CD4-positive, alpha-beta T cell treated with Interleukin-17A for 1 hour (primary cell): ENCODE data around the gene TMEM97.

ENCODE experiments used
- DNase-seq: peaks from one replicate; pipeline ENCODE4 v3.0.0-alpha.2; 2020

Gene TMEM97

GRCh38 chr17:28367641-28368305 is 48.8 kb downstream of the TMEM97 start:
- DNase-seq: no peak

GRCh38 chr17:28368306-28368831 is 49.4 kb downstream of the TMEM97 start:
- no peak for DNase-seq

DNA sequence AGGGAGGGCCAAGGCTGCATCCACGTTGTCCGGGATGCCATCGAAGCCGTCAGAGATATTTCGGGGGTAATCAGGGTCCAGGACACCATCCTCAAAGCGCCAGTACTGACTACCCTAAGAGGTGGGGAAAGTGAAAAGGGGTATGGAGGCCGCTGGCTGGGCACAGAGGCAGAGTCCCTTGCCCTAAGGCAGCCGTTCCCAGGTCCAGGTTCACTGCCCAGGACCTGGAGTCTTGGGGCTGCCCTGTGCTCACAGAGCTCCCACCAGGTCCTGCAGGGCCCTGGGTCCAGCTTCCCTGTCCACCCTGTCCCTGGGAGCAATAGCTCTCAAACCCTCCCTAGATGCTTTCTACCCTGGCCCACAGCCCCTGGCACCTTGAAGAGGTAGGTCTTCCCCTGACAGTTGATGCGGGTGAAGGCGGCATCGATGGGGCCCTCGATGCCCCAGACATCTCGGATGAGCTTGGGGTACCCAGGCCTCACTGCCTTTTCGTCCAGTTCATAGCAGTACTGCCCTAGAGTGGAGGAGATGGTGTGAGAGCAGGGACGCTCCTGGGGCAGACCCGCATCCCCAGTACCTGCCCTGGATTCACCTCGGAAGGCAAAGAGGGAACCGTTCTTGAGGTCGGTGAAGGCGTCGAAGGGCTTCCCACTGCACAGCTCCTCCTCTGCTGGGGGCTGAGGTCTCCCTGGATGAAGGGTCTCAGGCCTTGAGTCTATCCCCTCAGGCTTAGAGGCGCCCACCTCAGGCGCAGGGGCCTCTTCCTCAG is 50.1 kb downstream of the TMEM97 start:
- no peak for DNase-seq

- DNase-seq: no peak
Measured at GRCh38 chr17:28369684-28370034, 50.7 kb downstream of the TMEM97 start.

GRCh38 chr17:28370035-28370743 is 51.2 kb downstream of the TMEM97 start, which contains the start of gene VTN:
VTN (minus strand) TSS chr17:28370307; CDS start chr17:28370203, 104 bp downstream.
- DNase-seq: no peak

DNA sequence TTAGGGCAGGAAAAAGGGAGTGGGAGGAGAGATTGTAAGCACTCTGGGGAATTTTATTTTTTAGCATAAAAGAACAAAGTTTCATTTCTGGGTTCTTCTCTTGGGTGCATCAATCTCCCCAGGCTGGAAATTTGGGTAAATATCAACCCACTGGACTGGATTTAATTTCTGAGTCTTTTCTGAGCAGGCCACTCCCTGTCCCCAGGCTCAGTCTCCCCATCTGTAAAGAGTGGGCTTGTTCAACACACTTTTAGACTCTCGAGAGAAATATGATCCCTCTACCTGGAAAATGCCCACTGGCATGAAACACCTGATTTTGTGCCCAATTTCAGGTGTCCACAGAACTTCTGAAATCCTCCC is 51.7 kb downstream of the TMEM97 start:
- no peak for DNase-seq

- peak; percentile 93 for DNase-seq
Measured at GRCh38 chr17:28371245-28372202, 52.5 kb downstream of the TMEM97 start, which contains the start of gene SARM1. SARM1 (plus strand) TSS chr17:28371694; CDS start chr17:28372033, 339 bp downstream.

- no peak for DNase-seq
Measured at GRCh38 chr17:28372203-28372944, 53.4 kb downstream of the TMEM97 start.

DNA sequence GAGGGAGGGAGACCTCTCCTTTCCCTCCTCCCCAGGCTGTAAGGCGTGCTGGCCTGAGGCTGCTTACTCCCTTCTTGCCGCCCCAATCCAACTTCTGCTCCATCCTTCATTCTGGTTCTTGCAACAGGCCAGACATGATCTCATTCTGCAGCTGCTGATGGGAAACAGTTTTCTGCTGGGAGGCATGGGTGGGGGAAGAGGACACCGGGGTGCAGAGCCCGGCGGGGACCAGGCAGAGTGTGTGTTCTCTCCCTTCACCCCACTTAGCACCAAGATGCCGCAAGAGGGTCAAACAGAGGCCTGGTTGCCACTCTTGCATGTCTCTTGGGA is 53.9 kb downstream of the TMEM97 start:
- DNase-seq: no peak
